ENCODE measurements around the gene TCIRG1.
"Not testable (repeated sequence)": the region's sequence is repeated elsewhere in the genome, so short reads cannot be mapped to it uniquely, and the experiment has no call there.

TCIRG1 gene

GRCh38 chr11:68056317-68057285 lies 17.8 kb downstream of the TCIRG1 start:
- no peak for DNase-seq

DNA sequence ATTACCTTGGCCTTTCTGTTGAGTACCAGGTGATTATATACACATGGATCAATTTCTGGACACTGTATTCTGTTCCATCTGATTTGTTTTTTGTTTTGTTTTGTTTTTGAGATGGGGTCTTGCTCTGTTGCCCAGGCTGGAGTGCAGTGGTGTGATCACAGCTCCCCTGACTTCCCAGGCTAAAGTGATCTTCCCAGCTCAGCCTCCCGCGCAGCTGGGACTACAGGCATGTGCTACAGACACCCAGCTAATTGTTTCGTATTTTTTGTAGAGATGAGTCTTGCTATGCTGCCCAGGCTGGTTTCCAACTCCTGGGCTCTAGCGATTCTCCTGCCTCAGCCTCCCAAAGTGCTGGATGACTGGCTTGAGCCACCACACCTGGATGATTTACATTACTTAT lies 19.0 kb downstream of the TCIRG1 start:
- no peak for DNase-seq

DNA sequence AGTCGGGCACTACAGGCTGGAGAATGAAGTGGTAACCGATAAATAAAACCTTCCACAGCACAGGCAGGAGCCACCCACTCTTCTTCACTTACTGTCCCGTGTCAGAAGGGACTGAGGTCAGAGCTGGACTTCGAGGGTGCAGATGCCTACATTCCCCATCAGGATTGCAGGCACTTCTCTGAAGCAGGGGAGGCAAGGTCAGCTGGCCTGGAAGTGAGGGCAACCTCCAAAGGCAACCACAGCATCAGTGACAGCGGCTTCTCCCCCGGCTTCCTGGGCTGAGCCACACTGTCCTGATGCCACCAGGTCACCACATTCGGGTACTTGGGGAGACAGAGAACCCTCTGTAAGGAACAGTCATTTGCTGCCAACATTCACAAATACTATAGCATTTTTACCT lies 22.7 kb downstream of the TCIRG1 start:
- no peak for DNase-seq

GRCh38 chr11:68064926-68065325 lies 26.1 kb downstream of the TCIRG1 start:
- DNase-seq = no peak

GRCh38 chr11:68065841-68066240 lies 27.0 kb downstream of the TCIRG1 start:
- no peak for DNase-seq

DNA sequence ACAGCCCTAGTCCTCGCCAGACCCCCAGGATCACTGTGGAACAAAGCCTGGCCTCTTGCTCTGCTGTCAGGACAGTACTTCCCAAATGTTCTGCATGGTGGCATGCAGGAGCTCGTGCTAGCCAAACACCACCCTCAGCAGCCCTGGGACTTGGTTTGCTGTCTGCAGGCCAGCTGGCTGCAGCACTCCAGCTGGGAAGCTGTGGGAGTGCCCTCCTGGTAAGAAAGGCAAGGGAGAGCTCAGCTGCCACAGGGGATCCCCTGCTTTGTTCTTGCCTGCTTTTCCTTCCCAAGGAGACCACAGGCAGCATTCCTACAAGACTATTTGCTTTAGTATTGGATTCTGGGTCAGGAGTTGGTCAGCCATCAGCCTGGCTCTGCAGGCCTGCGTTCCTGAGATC lies 27.9 kb downstream of the TCIRG1 start:
- no peak for DNase-seq

DNA sequence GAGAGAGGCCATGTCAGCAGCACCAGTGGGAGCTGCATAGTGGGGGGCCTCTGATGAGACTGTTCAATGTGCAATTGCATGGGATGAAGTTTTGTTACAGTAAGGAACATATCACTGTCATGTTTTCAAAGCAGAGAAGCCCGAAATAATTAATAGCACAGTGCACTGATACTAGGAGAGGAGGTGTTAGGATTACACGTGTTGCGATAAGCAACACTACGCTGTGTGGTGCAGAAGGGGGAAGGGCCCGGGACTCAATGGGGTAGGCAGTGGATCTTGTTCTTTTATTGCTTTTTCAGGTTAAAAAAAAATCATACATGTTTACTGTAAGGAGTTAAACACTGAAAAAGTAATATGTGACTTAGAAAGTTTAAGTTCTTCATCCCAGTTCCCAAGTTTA lies 29.2 kb downstream of the TCIRG1 start:
- DNase-seq = no peak

DNA sequence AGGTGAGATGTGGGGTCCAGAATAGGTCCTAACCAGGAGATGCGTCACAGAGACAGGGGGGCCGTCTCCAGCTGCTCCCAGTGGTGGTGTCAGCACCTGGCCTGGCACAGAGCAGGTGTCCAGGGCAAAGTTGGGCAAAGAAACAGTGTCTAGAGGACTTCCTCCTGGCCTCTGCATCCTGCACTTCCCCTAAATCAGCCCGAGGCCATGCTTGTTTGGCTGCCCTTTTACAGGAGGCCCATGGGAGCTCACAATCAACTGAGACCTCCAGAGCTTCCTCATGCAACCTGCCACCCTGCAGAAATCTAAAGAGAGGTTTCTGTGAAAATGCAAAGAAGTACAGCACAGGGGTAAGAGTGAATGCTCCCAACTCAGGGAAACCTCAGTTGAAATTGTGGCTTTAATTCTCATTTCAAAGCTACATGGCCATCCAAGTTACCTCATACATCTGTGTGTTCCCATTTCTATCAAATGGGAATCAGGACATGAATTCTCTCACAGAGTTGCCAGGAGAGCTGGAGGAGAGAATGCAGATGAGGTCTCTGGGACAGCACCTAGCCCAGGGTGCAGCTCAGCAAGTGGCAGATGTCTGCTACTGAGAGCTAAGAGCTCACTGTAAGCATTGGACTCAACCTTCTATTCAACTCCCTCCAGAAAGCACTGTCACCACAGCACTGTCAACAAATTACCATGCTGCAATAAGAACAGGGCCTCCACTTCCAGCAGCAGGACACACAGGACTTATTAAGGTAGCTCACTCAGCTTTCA lies 32.6 kb downstream of the TCIRG1 start:
- no peak for DNase-seq

DNA sequence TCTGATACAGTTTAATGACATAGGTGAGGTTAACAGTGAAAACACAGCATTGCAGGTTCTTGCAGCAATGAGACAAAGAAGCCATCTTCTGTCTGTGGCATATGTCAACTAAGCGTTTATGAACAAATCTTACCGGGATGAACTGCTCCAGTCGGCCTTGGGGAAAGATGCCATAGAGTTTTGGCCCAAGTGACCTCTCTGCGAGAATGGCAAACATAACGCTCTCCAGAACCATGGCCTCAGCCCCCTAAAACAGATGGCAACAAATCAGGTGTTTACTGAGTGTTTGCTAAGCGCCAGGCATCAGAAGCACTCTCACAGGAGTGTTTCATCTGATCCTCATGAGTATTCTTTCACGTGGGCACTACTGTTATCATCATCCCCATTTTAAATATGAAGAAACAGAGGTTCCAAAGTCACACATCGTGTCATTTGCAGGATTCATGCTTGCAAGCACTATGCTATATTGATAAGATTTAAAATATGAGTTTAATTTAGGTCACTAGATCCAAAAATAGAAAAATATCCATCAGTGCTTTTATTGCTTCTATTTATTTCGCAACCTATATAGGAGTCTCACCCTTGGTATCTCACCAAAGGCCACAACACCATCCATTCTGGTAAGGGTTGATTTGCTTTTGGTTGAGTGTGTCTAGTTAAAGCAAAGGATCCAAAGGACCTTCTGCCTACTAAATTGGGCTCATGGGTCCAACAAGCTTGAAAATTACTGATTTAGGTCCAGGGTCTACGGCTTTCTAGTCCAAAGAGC lies 35.9 kb downstream of the TCIRG1 start:
- no peak for DNase-seq

DNA sequence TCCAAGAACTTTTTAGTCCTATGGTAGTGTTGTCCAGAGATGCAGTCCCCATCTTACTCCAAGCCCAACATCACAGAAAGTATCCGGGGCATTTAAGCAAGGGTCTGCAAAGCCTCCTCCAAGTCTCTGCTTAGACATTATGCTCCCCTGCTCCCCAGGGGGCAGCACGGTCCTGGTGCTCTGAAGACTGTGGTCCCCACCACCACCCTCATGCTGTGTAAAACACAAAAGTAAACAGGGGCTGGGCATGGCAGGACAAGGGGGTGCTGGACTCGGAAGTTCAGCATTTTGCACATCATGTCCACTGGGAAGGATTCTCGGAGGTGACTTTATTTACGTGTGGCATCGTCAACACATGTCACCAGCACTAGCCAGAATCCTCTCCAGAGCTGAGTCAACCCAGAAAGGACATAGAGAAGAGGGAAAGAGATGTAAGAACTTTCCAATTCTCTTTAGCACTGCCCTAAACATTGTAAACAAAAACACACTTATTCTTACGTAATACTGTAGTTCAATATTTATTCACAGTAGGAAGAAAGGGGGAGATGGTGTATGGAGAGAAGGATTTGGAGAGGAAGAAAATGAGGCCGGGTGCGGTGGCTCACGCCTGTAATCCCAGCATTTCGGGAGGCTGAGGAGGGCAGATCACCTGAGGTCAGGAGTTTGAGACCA lies 37.7 kb downstream of the TCIRG1 start:
- no peak for DNase-seq

DNA sequence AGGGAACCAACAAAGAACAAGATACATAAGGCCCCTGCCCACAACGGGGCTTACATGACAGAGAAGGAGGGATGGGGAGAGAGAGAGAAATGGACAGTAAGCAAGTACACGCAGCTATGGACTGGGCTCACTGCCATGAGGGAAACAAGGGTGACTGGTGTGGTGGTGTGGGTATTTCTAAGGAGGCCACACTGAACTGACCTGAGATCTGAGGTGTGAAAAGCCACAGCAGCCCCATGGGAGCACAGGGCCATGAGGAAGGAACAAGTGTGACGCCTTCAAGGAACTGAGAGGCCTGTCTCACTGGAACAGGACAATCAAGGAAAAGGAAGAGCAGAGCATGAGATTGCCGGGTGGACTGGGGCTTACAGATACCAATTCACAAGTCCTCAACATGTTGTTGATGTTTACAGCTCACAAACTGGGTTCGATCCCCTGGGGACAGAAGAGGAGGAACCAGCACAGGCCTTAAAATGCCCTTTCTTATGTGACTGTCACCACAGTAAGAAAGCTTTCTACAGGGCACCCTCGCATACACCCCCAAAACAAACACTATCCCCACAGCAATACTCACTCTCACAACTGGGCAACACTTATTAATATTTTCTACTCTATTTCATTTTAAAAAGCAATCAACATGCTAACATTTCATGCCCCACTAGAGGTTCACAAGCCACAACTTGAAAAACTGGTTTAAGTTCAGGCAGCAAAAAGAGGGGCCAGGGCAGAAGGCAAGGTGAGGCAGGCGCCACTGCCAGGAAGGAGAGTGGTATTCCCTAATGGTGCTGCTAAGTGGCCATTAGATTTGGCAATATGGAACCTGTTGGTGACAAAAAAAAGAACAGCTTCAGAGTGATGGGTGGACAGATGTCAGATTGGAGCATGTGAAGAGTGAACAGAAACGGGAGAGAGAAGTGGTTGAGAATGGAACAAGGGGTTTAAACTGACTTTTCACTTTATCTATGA lies 39.1 kb downstream of the TCIRG1 start:
- no peak for DNase-seq

DNA sequence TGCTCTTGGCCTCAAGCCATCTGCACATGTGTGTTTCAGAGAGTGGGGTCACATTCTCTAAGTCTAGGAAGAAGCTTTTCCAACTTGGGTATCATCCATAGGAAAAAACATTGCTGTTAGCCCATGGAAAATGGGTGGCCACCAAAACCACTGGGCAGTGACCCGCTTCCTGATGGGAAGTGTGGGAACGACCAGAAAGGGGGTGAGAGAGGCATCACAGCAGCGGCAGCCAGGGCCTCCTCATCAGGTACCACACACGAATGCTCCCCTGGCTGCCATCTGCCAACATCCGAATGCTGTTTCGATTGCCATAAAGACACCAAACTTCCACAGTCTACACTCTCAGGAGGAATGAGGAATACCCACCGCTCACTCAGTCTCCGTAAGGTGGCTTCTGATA lies 42.0 kb downstream of the TCIRG1 start:
- no peak for DNase-seq

- no peak for DNase-seq
These were observed 42.9 kb downstream of the TCIRG1 start for GRCh38 chr11:68081691-68082090.

GRCh38 chr11:68082481-68082880 lies 43.7 kb downstream of the TCIRG1 start:
- no peak for DNase-seq

DNA sequence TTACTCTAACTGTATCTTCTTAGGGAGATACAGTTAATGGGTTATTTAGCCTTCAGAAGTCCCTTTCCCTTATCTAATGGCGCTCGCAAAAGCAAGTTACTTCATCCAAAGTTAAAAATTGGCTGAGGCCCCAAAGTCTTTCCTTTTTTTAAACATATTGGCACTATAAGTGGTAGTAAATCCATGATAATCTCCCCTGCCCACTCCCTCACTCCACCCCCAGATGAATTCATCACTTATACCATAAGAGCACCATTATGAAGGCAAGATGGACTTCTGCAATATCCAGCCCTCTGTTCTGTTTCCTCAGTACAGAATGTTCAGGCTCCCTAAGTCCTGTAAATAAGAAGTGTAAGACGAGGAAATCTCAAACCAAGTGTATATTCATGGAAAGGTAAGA lies 44.7 kb downstream of the TCIRG1 start:
- DNase-seq = no peak

DNA sequence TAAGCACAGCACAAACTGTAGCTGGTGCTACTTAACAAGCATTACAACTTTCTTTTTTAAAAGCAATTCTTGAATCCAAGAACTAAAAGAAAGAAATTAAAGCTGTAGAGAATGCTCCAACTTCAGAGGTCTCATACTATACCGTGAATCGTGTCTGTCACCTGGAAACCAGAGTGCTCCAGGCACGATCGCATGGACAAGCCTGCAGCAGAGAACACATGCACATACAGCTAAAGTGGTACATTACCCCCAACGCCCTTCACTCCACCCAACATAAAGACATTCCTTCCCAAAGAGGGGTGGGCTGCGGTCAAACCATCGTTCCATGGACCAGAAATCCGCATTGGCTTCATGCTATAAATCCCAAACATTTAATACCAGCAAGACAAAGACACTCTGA lies 50.9 kb downstream of the TCIRG1 start:
- no peak for DNase-seq

DNA sequence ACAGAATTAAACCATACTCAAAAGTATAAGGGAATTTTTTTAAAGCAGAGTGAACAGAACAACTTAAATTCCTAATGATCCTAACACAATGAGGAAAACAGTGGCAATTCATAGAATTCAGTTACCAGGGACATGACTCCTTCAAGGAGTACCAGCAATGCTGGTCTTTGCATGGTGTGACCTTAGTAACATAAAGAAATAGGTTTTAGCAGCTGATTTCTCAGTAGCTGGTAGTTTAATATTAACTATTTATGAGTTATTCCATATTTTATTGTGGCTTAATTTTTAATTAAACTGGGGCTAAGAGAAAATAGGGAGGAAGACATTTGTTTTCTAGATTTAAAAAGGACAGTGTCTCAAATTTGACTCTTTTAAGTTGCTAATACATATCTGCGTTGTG lies 51.5 kb downstream of the TCIRG1 start:
- DNase-seq = no peak

- no peak for DNase-seq
These were observed 51.9 kb downstream of the TCIRG1 start for GRCh38 chr11:68090706-68091105.

- no peak for DNase-seq
These were observed 53.6 kb downstream of the TCIRG1 start for GRCh38 chr11:68092411-68092810.

- DNase-seq = not testable (repeated sequence)
These were observed 54.1 kb downstream of the TCIRG1 start for GRCh38 chr11:68092946-68093345.

GRCh38 chr11:68093565-68093964 lies 54.7 kb downstream of the TCIRG1 start:
- DNase-seq = no peak

- DNase-seq = no peak
These were observed 58.1 kb downstream of the TCIRG1 start for GRCh38 chr11:68096962-68097361.
